GM23248 (cell line): Measurements from ENCODE around the gene CPED1. TPM values are rescaled to one million over a fixed set of nuclear protein-coding genes. Genes with fewer than 3 reads are reported as not detected.

ENCODE experiments used
- DNase-seq: peaks from one replicate; pipeline ENCODE4 v3.0.0-alpha.2; 2015
- H2AFZ ChIP-seq: fragments of 200-600 bp; sonication (generic); 2 replicates; pipeline ENCODE4 v1.6.1; 2016; ENCODE audit warnings: antibody characterized with exemption
- H3F3A ChIP-seq: fragments of 200-600 bp; sonication (generic); 2 replicates; pipeline ENCODE4 v1.6.1; 2016; ENCODE audit warnings: mild to moderate bottlenecking, antibody characterized with exemption, mixed run types; ENCODE audit not compliant: insufficient read depth
- H3K27ac ChIP-seq: fragments of 200-600 bp; sonication (generic); 2 replicates; pipeline ENCODE4 v1.5.1; 2016; ENCODE audit warnings: mild to moderate bottlenecking
- H3K27me3 ChIP-seq: fragments of 200-600 bp; sonication (generic); replicated peaks from 2 replicates; pipeline ENCODE4 v1.6.1; 2016; ENCODE audit warnings: mild to moderate bottlenecking; ENCODE audit not compliant: insufficient read depth
- H3K36me3 ChIP-seq: fragments of 200-600 bp; sonication (generic); 2 replicates; pipeline ENCODE4 v1.6.1; 2016; ENCODE audit warnings: low read depth, mild to moderate bottlenecking
- H3K4me1 ChIP-seq: fragments of 200-600 bp; sonication (generic); 2 replicates; pipeline ENCODE4 v1.6.1; 2016; ENCODE audit warnings: mild to moderate bottlenecking; ENCODE audit not compliant: insufficient read depth
- H3K4me2 ChIP-seq: fragments of 200-600 bp; sonication (generic); one replicate; pipeline ENCODE4 v1.6.1; 2016; ENCODE audit warnings: mild to moderate bottlenecking; ENCODE audit not compliant: unreplicated experiment
- H3K4me3 ChIP-seq: fragments of 200-600 bp; sonication (generic); 2 replicates; pipeline ENCODE4 v1.5.1; 2016; ENCODE audit warnings: mild to moderate bottlenecking
- H3K79me2 ChIP-seq: fragments of 200-600 bp; sonication (generic); 2 replicates; pipeline ENCODE4 v1.6.1; 2016; ENCODE audit warnings: mild to moderate bottlenecking; ENCODE audit not compliant: insufficient read depth
- H3K9ac ChIP-seq: fragments of 200-600 bp; sonication (generic); 2 replicates; pipeline ENCODE4 v1.6.1; 2016; ENCODE audit warnings: mild to moderate bottlenecking
- H3K9me2 ChIP-seq: fragments of 200-600 bp; sonication (generic); 2 replicates; pipeline ENCODE4 v1.6.1; 2016; ENCODE audit warnings: mixed run types, mild to moderate bottlenecking, moderate library complexity; ENCODE audit not compliant: insufficient read depth
- H3K9me3 ChIP-seq: fragments of 200-600 bp; sonication (generic); one replicate; pipeline ENCODE4 v1.6.1; 2017; ENCODE audit warnings: low read depth
- H4K20me1 ChIP-seq: fragments of 200-600 bp; sonication (generic); 2 replicates; pipeline ENCODE4 v1.6.0; 2016; ENCODE audit not compliant: insufficient read depth
- EZH2 ChIP-seq: fragments of 200-600 bp; sonication (generic); IDR thresholded peaks from 2 replicates; pipeline ENCODE4 v1.6.1; 2018; ENCODE audit warnings: antibody characterized with exemption, mild to moderate bottlenecking; ENCODE audit not compliant: insufficient read depth, poor library complexity, severe bottlenecking
- EZH2phosphoT487 ChIP-seq: fragments of 200-600 bp; sonication (generic); IDR thresholded peaks from 2 replicates; pipeline ENCODE4 v1.6.1; 2018; ENCODE audit warnings: antibody characterized with exemption, moderate library complexity, mild to moderate bottlenecking, low read depth; ENCODE audit not compliant: insufficient read depth
- WGBS, 2 experiments: methylation state at CpG; one replicate each; pipeline ENCODE4 v1.1.6; 2015 to 2017; ENCODE audit warnings: low lambda C conversion rate in 2 of 2, low coverage in 1 of 2; ENCODE audit errors: missing lambda C conversion rate in 2 of 2; 5-methylcytosine and 5-hydroxymethylcytosine counted together
- in situ Hi-C: fragments of 300-500 bp; cut with MboI; formaldehyde crosslinking; loops from 2 replicates; pipeline ENCODE4 v1.15.0; 2020
- polyA plus RNA-seq: library from polyadenylated mRNA; unstranded; fragments of >200 nt; fragmentation: Nextera tagmentation; extraction: Ambion mirVana; gene quantifications from 2 replicates; pipeline ENCODE4 v1.2.1, GENCODE V29; 2016
- total RNA-seq: library from RNA; depleted of rRNA; stranded (reverse); fragments of >200 nt; shearing (Covaris generic); gene quantifications from 2 replicates; pipeline ENCODE4 v1.2.3, GENCODE V29; 2014

CPED1 gene
- total and polyA plus RNA-seq, 2 experiments from 2014 or later: 12.4 to 20.2 TPM

DNA sequence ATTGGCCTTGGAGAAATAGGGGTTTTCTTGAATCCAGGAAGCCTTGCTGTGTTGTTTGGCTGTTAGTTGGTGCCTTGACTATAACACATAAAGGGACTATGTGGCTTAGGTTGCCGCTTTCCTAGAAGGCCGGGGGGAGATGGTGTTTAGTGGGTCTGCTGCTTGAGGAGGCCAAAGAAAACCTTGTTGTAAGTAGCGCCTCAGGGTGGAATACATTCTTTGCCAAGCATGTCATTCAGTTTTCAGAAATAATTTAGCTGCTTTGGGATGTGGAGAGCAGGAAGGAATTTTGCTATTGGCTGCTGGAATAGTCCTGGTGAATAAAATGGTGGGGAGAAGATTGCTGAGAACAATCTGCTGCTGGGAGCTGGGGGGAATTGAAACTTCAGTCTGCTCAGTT lies 207.4 kb downstream of the CPED1 start:
- TF ChIP-seq EZH2phosphoT487 (no peak), EZH2 (no peak)
- 86 to 88% methylated on average over 3 of the region's 3 CpGs for WGBS, 2 experiments
- Histone ChIP-seq H3K9me2 (no peaks in the 10 kb centered on the region; the same call in 1 of the 2 replicates), H3F3A (no peaks in the 10 kb centered on the region), H3K9ac (no peak overlapping the region), H3K4me2 (no peak overlapping the region), H3K4me1 (no peaks in the 10 kb centered on the region), H3K9me3 (no peaks in the 10 kb centered on the region), H3K79me2 (no peaks in the 10 kb centered on the region), H3K27me3 (no peaks in the 10 kb centered on the region), H3K4me3 (no peak overlapping the region), H4K20me1 (no peaks in the 10 kb centered on the region), H3K36me3 (no peaks in the 10 kb centered on the region), H3K27ac (no peak overlapping the region), H2AFZ (no peak overlapping the region)
- in situ Hi-C loops: no loop called here
- DNase-seq: no peak

DNA sequence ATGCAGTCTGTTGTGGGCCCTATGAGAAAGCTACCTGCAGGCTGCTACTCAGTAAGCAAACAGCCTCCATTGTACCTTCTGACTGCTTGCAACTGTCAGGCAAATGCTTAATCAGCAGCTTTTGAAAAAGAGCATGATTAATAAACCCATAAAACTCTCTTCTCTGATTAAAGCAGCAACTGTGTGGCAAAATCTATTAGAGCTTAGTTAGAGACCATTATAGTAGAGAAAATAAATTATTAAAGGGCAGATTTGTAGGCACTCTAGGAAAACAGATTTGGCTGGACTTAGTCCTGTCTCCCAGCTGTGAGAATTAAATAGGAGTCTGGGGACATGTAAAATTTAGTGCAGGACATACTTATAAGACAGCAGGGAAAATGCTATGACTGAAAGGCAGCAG lies 207.8 kb downstream of the CPED1 start:
- no peak for DNase-seq
- no peak overlapping the region for H2AFZ ChIP-seq
- no peaks in the 10 kb centered on the region for H3K36me3 ChIP-seq
- no peak overlapping the region for H3K27ac ChIP-seq
- in situ Hi-C loops: no loop called here
- TF ChIP-seq EZH2phosphoT487 (no peak), EZH2 (no peak)
- H3K27me3 ChIP-seq: no peaks in the 10 kb centered on the region
- no peaks in the 10 kb centered on the region for H3K4me1 ChIP-seq
- no peaks in the 10 kb centered on the region for H3K9me3 ChIP-seq
- H3K9ac ChIP-seq: no peak overlapping the region
- no peaks in the 10 kb centered on the region for H4K20me1 ChIP-seq
- no peaks in the 10 kb centered on the region for H3F3A ChIP-seq
- no peak overlapping the region for H3K4me3 ChIP-seq
- H3K4me2 ChIP-seq: no peak overlapping the region
- no peaks in the 10 kb centered on the region; the same call in 1 of the 2 replicates for H3K9me2 ChIP-seq
- H3K79me2 ChIP-seq: no peaks in the 10 kb centered on the region

DNA sequence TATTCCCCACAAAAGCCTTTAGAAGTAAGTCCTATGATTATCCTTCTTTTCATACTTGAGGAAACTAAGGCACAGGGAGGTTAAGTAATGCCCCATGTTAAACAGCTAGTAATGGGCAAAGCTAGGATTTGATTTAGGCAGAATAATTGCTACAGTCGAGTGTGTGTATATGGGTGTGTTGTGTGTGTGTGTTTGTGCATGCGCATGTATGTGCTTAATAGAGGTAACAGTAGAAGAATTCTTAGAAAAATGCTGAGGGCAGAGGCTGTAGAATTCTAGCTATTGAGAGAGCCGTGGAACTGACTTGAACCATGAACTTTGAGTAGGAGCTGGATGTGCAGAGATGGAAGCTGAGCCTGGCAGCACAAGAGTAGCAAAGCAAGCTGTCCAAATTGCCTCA lies 208.9 kb downstream of the CPED1 start:
- no peak for TF ChIP-seq EZH2phosphoT487
- TF ChIP-seq EZH2: no peak
- 98 to 99% methylated on average over 3 of the region's 3 CpGs for WGBS, 2 experiments
- no peak overlapping the region for H3K4me2 ChIP-seq
- H3K79me2 ChIP-seq: no peaks in the 10 kb centered on the region
- H3K9ac ChIP-seq: no peak overlapping the region
- no peaks in the 10 kb centered on the region for H3K27me3 ChIP-seq
- no peak overlapping the region for H3K27ac ChIP-seq
- in situ Hi-C loops: no loop called here
- no peak for DNase-seq
- no peaks in the 10 kb centered on the region for H3K9me3 ChIP-seq
- no peaks in the 10 kb centered on the region for H4K20me1 ChIP-seq
- no peaks in the 10 kb centered on the region; the same call in 1 of the 2 replicates for H3K9me2 ChIP-seq
- no peaks in the 10 kb centered on the region for H3F3A ChIP-seq
- H2AFZ ChIP-seq: no peak overlapping the region
- H3K36me3 ChIP-seq: no peaks in the 10 kb centered on the region
- no peaks in the 10 kb centered on the region for H3K4me1 ChIP-seq
- no peak overlapping the region for H3K4me3 ChIP-seq

DNA sequence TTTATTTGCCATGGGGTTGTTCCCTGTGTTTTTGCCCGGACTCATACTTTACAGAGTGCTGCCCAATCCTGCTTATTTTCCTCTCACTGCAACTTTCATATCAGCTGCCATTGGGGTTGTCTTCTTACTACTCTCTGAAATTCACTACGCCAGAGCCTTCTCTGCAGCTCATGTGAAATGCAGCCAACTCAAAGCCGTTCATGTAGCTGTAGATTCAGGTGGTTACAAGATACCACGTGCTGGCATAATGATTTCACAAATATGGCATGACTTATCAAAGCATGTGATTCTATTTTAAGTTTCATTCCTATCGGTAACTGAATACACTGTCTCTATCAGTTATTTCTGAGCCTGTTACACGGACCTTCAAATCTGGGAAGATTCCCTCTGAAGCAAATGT lies 210.0 kb downstream of the CPED1 start:
- in situ Hi-C loops: no loop called here
- Histone ChIP-seq H3K9me2 (no peaks in the 10 kb centered on the region), H3K9me3 (no peaks in the 10 kb centered on the region), H3K4me2 (no peak overlapping the region), H4K20me1 (no peaks in the 10 kb centered on the region), H3K4me3 (no peak overlapping the region), H3F3A (no peaks in the 10 kb centered on the region), H3K79me2 (no peaks in the 10 kb centered on the region), H3K36me3 (no peaks in the 10 kb centered on the region), H3K27ac (no peak overlapping the region), H3K9ac (no peak overlapping the region), H3K27me3 (no peaks in the 10 kb centered on the region), H2AFZ (no peak overlapping the region), H3K4me1 (no peaks in the 10 kb centered on the region)
- 94% methylated on average over 6 of the region's 6 CpGs for WGBS, 2 experiments
- DNase-seq: no peak
- TF ChIP-seq EZH2 (no peak), EZH2phosphoT487 (no peak)

DNA sequence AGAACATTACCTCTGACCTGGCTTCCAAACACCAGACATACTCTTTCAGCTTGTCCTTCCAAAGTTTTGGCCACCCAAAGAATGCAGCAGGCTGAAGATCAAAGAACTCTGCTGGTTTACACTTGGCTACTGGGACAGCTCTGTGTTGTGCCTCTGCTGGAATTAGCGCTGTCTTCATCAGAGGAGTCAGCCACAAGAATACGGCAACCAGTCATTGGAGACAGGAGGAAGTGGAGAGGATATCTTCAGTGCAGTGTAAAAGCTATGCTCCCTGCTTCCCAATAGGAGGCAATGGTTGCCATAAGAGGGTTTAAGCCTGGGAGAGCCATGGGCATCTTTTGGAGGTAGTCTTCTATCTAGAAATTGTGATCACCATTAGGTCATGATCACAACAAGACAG lies 213.6 kb downstream of the CPED1 start:
- TF ChIP-seq EZH2phosphoT487: no peak
- no peak for TF ChIP-seq EZH2
- no peaks in the 10 kb centered on the region for H3K4me1 ChIP-seq
- H3K79me2 ChIP-seq: no peaks in the 10 kb centered on the region
- no peaks in the 10 kb centered on the region for H4K20me1 ChIP-seq
- H3K27me3 ChIP-seq: no peaks in the 10 kb centered on the region
- no peak overlapping the region for H3K27ac ChIP-seq
- no peaks in the 10 kb centered on the region for H3F3A ChIP-seq
- H3K9me2 ChIP-seq: no peaks in the 10 kb centered on the region
- no peaks in the 10 kb centered on the region for H3K9me3 ChIP-seq
- H3K4me3 ChIP-seq: no peak overlapping the region
- no peak overlapping the region for H3K4me2 ChIP-seq
- DNase-seq: no peak
- H3K36me3 ChIP-seq: no peaks in the 10 kb centered on the region
- 94 to 98% methylated on average over 2 of the region's 2 CpGs for WGBS, 2 experiments
- no peak overlapping the region for H3K9ac ChIP-seq
- in situ Hi-C loops: no loop called here
- no peak overlapping the region for H2AFZ ChIP-seq
